ENCODE results near the gene PRDX2. TPM values are rescaled to one million over a fixed set of nuclear protein-coding genes. Genes with fewer than 3 reads are reported as not detected.

Gene PRDX2
- total RNA-seq, 1 donor from 2014 or later, result 672 TPM

GRCh38 chr19:12838182-12838885 lies 36.7 kb upstream of the PRDX2 start, which contains the start of gene MAST1:
Gene MAST1, plus strand, starts transcription at chr19:12838515. Its CDS starts 58 bp downstream, at chr19:12838573.
- Mint-ChIP-seq H3K27ac (ENCODE audit: unreplicated experiment) (peak within 1 kb of the TSS; percentile 15), H3K9me3 (no peaks in the 10 kb centered on the region), H3K27me3 (ENCODE audit: low read depth) (peaks cover 82% of the 10 kb centered on the region), H3K4me1 (peaks cover 44% of the 10 kb centered on the region), H3K4me3 (peak within 1 kb of the TSS; percentile 82), H3K36me3 (ENCODE audit: low read depth) (no peaks in the 10 kb centered on the region)
- DNase-seq (ENCODE audit: low read depth, low spot score), result peak; percentile 54
- TF ChIP-seq, protein P1, sequence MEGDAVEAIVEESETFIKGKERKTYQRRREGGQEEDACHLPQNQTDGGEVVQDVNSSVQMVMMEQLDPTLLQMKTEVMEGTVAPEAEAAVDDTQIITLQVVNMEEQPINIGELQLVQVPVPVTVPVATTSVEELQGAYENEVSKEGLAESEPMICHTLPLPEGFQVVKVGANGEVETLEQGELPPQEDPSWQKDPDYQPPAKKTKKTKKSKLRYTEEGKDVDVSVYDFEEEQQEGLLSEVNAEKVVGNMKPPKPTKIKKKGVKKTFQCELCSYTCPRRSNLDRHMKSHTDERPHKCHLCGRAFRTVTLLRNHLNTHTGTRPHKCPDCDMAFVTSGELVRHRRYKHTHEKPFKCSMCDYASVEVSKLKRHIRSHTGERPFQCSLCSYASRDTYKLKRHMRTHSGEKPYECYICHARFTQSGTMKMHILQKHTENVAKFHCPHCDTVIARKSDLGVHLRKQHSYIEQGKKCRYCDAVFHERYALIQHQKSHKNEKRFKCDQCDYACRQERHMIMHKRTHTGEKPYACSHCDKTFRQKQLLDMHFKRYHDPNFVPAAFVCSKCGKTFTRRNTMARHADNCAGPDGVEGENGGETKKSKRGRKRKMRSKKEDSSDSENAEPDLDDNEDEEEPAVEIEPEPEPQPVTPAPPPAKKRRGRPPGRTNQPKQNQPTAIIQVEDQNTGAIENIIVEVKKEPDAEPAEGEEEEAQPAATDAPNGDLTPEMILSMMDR (conservative IDR thresholded peaks at IDR 0.05), result peak; percentile 75

- Mint-ChIP-seq H3K27ac (ENCODE audit: unreplicated experiment) (no peak overlapping the region), H3K4me3 (peak overlapping the region; percentile 79), H3K9me3 (no peaks in the 10 kb centered on the region), H3K27me3 (ENCODE audit: low read depth) (peaks cover 88% of the 10 kb centered on the region), H3K4me1 (peaks cover 52% of the 10 kb centered on the region), H3K36me3 (ENCODE audit: low read depth) (no peaks in the 10 kb centered on the region)
- TF ChIP-seq, protein P1 (conservative IDR thresholded peaks at IDR 0.05), result no peak
- DNase-seq (ENCODE audit: low read depth, low spot score), result no peak
Measured at GRCh38 chr19:12837225-12837624, 35.6 kb upstream of the PRDX2 start.

DNA sequence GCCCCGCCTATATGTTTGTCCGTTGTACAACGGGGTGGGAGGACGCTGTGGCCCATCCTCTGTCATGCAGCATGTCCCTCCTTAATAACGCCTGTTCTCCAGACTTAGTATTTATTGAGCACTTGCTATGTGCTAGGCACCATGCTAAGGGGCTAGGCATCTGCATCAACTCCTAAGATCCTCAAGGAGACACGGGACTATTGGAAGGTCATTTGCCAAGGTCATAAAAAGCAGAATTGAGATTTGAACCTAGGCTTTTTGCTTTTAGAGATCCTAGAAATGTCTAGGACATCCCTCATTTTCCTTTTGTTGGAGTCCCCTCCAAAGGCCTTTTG lies 34.9 kb upstream of the PRDX2 start:
- no peak overlapping the region for H3K27ac Mint-ChIP-seq (ENCODE audit: unreplicated experiment)
- H3K9me3 Mint-ChIP-seq, result no peaks in the 10 kb centered on the region
- peaks cover 46% of the 10 kb centered on the region for H3K4me1 Mint-ChIP-seq
- H3K36me3 Mint-ChIP-seq (ENCODE audit: low read depth), result no peaks in the 10 kb centered on the region
- peaks cover 89% of the 10 kb centered on the region for H3K27me3 Mint-ChIP-seq (ENCODE audit: low read depth)
- H3K4me3 Mint-ChIP-seq, result peak overlapping the region; percentile 87
- DNase-seq (ENCODE audit: low read depth, low spot score), result no peak
- TF ChIP-seq, protein P1 (conservative IDR thresholded peaks at IDR 0.05), result no peak

GRCh38 chr19:12834976-12835757 lies 33.6 kb upstream of the PRDX2 start:
- peaks cover 33% of the 10 kb centered on the region for H3K4me1 Mint-ChIP-seq
- peaks cover 89% of the 10 kb centered on the region for H3K27me3 Mint-ChIP-seq (ENCODE audit: low read depth)
- peak; percentile 29 for DNase-seq (ENCODE audit: low read depth, low spot score)
- TF ChIP-seq, protein P1 (conservative IDR thresholded peaks at IDR 0.05), result no peak
- no peaks in the 10 kb centered on the region for H3K36me3 Mint-ChIP-seq (ENCODE audit: low read depth)
- H3K9me3 Mint-ChIP-seq, result no peaks in the 10 kb centered on the region
- peak overlapping the region; percentile 51 for H3K4me3 Mint-ChIP-seq
- no peak overlapping the region for H3K27ac Mint-ChIP-seq (ENCODE audit: unreplicated experiment)

GRCh38 chr19:12834566-12834943 lies 33.0 kb upstream of the PRDX2 start, which contains the start of gene RTBDN:
Gene RTBDN, minus strand, starts transcription at chr19:12834579. Its CDS starts 4,600 bp downstream, at chr19:12829979.
- Mint-ChIP-seq H3K36me3 (ENCODE audit: low read depth) (no peaks in the 10 kb centered on the region), H3K27ac (ENCODE audit: unreplicated experiment) (no peak within 1 kb of the TSS), H3K4me3 (peak within 1 kb of the TSS; percentile 76), H3K4me1 (peaks cover 30% of the 10 kb centered on the region), H3K27me3 (ENCODE audit: low read depth) (peaks cover 89% of the 10 kb centered on the region), H3K9me3 (no peaks in the 10 kb centered on the region)
- TF ChIP-seq, protein P1 (conservative IDR thresholded peaks at IDR 0.05), result no peak
- DNase-seq (ENCODE audit: low read depth, low spot score), result no peak
